ENCODE results near the gene DMRTA2. TPM values are rescaled to one million over a fixed set of nuclear protein-coding genes. Genes with fewer than 3 reads are reported as not detected.
"Not testable (repeated sequence)": the region's sequence is repeated elsewhere in the genome, so short reads cannot be mapped to it uniquely, and the experiment has no call there.

The DMRTA2 gene
- total and polyA plus RNA-seq, 2 of the 8 experiments (the other 6 are each of a cell fraction or from before 2014, with no cell fraction given): not detected

- TF ChIP-seq ATF2 (IDR thresholded peaks at IDR 0.05; ENCODE audit: low read length) (no peak), RFX5 (IDR thresholded peaks at IDR 0.05; ENCODE audit: borderline replicate concordance, low read depth, low read length) (no peak), BRCA1 (IDR thresholded peaks at IDR 0.05; ENCODE audit: low read depth, low read length) (no peak), HDAC2 (IDR thresholded peaks at IDR 0.05; ENCODE audit: borderline replicate concordance in 1 of 2, low read depth in 2 of 2, low read length in 2 of 2) (0 out of 4 replicates have a peak, but pooled peaks of 1 of the 2 experiments have one; percentile 10), SUZ12 (IDR thresholded peaks at IDR 0.05; ENCODE audit: low read length) (no peak), KDM5A (IDR thresholded peaks at IDR 0.05; ENCODE audit: low read length) (no peak), SRF (IDR thresholded peaks at IDR 0.05; ENCODE audit: low read depth, low read length) (no peak)
These were observed 29.6 kb downstream of the DMRTA2 start (continued) for GRCh38 chr1:50393522-50394120.

DNA sequence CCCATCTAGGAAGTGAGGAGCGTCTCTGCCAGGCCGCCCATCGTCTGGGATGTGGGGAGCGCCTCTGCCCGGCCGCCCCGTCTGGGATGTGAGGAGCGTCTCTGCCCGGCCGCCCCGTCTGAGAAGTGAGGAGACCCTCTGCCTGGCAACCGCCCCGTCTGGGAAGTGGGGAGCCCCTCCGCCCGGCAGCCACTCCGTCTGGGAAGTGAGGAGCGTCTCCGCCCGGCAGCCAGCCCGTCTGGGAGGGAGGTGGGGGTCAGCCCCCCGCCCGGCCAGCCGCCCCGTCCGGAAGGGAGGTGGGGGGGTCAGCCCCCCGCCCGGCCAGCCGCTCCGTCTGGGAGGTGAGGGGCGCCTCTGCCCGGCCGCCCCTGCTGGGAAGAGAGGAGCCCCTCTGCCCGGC, 41.7 kb downstream of the DMRTA2 start:
- H2AFZ ChIP-seq (ENCODE audit: low read length); H3K27me3 ChIP-seq (replicated peaks in 1 of 4; ENCODE audit: control insufficient read depth in 3 of 4, extremely low read depth in 1 of 4, insufficient read depth in 3 of 4, low read length in 3 of 4); H3K36me3 ChIP-seq (ENCODE audit: control insufficient read depth in 2 of 4, insufficient read depth in 4 of 4, low read length in 3 of 4); H3K9me3 ChIP-seq (ENCODE audit: insufficient read depth in 2 of 2, low read depth in 1 of 2, low read length in 1 of 2); H3K4me3 ChIP-seq (ENCODE audit: extremely low read depth in 1 of 4, insufficient read depth in 2 of 4, low read depth in 3 of 4, low read length in 4 of 4); H3K18ac ChIP-seq (ENCODE audit: extremely low read depth, low read length); H3K4me2 ChIP-seq (ENCODE audit: insufficient read depth in 1 of 2, low read depth in 2 of 2, low read length in 2 of 2); H3K23me2 ChIP-seq (ENCODE audit: low read depth, low read length); H3K14ac ChIP-seq (ENCODE audit: insufficient read length); H4K8ac ChIP-seq (ENCODE audit: extremely low read depth, insufficient read depth, low read length); H3K79me2 ChIP-seq (ENCODE audit: control insufficient read depth in 1 of 2, insufficient read depth in 2 of 2, low read length in 2 of 2); DNase-seq (ENCODE audit: low read depth in 1 of 2, low spot score in 2 of 2); H2BK12ac ChIP-seq (ENCODE audit: low read depth, low read length); H3K27ac ChIP-seq (ENCODE audit: low read depth, low read length); H3K23ac ChIP-seq (ENCODE audit: insufficient read length); FAIRE-seq; H2AK5ac ChIP-seq (ENCODE audit: low read depth, low read length); POLR2A ChIA-PET (ENCODE audit: partially characterized antibody); H3K79me1 ChIP-seq (ENCODE audit: low read depth, low read length); H2BK20ac ChIP-seq (ENCODE audit: low read length); CTCF ChIA-PET (ENCODE audit: partially characterized antibody); H4K5ac ChIP-seq (ENCODE audit: insufficient read length, low read depth, low read length); H3K9ac ChIP-seq (replicated peaks in 1 of 4; ENCODE audit: extremely low read depth in 1 of 4, low read depth in 3 of 4, low read length in 3 of 4); H2BK15ac ChIP-seq (ENCODE audit: low read length); H4K20me1 ChIP-seq (replicated peaks in 1 of 2; ENCODE audit: control insufficient read depth in 1 of 2, insufficient read depth in 2 of 2, low read length in 2 of 2); H3K56ac ChIP-seq (replicated peaks; ENCODE audit: insufficient read length, low read depth, low read length); H3K4me1 ChIP-seq (replicated peaks in 1 of 4; ENCODE audit: control insufficient read depth in 3 of 4, insufficient read depth in 4 of 4, low read length in 3 of 4); H2BK120ac ChIP-seq (replicated peaks; ENCODE audit: low read depth, low read length); H3K4ac ChIP-seq (replicated peaks; ENCODE audit: insufficient read length, low read depth, low read length); H2BK5ac ChIP-seq (ENCODE audit: low read depth, low read length); H4K91ac ChIP-seq (replicated peaks; ENCODE audit: insufficient read length, low read length): not testable (repeated sequence)
- 95% methylated on average over 8 of the region's 33 CpGs; no CpG with 5 or more reads in 1 of the 2 experiments for WGBS, 2 experiments (ENCODE audit: extremely low coverage in 1 of 2, insufficient coverage in 1 of 2, insufficient read length in 1 of 2, insufficient replicate concordance in 2 of 2, low coverage in 1 of 2, low lambda C conversion rate in 2 of 2, missing lambda C conversion rate in 1 of 2)

Data from H1 (cell line).